ENCODE measurements around the gene DUSP7.

Gene DUSP7

DNA sequence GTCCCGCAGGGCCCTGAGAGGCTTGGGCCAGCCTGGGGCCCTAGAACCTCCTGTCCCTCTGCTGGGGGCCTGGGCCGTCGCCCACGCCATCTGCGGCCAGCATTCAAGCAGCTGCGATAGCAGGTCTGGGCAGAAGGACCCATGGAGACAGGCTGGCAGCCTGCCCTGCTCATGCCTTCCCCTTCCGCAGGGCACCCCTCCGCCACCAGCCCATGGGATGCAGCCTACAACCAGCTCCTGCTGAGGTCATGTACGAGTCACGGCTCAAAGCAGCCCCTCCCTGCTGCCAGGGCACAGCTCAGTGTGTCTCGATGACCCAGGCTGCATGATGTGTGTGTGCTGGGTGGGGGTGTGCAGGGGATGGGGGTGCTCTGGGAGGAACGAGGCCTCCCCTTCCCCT lies 27.8 kb downstream of the DUSP7 start:
- DNase-seq (ENCODE audit: low read depth): no peak

DNA sequence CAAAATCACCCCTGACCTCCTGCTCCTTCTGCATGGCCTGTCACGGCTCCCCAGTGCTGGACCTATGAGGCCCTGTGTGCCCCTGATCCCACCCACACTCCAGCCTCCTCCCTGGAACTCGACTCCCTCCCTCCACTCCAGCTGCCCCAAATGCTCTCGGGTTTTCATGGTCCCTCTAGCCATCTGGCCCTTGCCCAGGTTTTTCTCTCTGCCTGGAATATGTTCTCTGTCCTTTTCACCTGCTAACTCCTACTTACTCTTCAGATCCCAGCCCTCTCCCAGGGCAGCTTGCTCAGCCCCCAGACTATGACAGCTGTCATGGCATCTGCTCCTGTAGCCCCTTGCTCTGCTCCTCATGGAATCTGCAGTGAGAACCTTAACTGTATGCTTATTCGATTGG lies 30.3 kb downstream of the DUSP7 start:
- no peak for DNase-seq (ENCODE audit: low read depth)

DNA sequence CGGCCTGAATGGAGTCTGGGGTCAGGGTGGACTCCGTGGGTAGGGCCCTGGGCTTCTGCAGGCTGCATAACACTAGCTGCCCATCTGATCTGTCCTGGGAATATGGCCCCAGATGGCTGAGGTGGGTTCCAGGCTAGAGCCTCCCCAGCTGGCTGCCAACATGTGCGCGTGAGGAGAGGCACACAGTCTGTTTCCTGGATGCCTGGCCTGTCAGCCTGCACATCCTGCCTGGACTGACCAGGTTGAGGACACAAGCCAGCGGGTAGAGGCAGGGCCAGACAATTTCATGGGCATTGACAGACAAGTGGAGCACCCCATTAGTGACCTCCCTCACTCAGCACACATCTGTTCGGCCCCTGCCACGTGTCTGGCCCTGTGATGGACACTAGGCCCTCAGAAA lies 30.9 kb downstream of the DUSP7 start:
- DNase-seq (ENCODE audit: low read depth): no peak

DNA sequence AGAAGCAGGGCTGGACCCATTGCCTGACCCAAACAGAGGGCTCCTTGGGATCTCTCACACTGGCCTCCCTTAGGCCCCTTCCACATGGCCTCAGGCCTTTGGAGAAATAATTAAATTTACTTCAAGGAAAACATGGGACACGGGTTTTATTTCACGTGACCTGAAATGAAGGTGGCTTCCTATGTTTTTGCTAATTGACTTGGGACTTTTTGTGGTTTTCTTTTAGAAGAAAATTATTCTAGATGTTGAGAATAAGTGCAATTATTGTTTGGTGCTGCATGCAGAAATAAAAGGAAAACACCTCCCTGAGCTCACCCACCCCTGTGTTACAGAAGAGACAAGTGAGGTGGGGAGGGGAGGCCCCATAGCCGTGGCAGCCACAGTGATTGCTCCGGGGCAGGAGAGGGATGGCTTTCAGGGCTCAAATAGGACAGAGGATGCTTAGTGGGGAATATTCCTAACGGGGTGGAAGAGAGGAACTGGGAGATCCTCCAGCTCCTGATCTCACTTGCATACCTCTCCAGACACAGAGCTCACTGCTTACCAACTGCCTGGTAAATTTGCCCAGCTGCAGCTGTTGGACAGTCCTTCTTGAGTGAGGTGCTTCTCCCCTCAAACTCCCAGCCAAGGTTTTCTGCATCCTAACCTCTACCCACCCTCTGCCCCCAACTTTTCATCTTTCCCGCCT lies 31.5 kb downstream of the DUSP7 start:
- DNase-seq (ENCODE audit: low read depth): no peak

DNA sequence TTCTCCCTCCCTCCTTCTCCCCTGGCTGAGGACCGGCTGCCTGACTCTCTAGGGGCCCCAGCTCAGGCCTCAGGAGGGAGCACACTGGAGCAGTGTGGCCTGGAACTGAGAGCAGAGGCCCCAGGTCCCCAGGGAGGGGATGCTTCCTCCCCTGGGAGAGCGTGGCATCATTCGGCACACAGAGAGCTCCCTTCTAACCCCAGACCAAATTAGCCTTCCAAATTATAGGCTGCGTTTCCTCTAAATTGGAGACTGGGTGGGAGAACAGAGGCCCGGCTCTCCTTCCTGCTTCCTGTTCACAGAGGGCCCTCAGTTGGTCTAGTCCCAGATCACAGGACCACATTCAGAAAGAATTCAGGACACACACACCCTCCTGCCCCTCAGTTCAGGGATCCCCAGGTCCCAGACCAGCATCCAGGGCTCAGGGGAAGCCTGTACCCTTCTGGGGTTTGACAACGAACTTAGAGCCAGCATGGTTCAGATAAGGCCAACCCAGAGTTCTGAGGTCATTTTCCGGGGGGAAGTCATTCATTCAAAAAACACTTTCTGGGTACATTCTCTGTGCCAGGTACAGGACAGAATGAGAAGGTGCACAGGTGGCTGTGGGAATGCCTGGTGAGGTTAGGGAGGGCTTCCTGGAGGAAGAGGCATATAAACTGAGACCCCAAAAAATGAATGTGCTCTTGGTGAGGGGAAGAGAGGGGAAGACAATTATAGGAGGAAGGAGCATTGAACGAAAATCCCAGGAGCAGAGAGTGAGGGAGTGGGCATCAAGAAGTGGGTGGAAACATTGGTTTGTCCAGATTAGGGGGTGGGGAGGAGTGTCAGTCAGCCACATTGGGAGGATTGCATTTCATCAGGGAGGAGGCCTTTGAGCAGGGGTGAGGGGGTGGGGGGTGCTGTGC lies 32.3 kb downstream of the DUSP7 start:
- no peak for DNase-seq (ENCODE audit: low read depth)

DNA sequence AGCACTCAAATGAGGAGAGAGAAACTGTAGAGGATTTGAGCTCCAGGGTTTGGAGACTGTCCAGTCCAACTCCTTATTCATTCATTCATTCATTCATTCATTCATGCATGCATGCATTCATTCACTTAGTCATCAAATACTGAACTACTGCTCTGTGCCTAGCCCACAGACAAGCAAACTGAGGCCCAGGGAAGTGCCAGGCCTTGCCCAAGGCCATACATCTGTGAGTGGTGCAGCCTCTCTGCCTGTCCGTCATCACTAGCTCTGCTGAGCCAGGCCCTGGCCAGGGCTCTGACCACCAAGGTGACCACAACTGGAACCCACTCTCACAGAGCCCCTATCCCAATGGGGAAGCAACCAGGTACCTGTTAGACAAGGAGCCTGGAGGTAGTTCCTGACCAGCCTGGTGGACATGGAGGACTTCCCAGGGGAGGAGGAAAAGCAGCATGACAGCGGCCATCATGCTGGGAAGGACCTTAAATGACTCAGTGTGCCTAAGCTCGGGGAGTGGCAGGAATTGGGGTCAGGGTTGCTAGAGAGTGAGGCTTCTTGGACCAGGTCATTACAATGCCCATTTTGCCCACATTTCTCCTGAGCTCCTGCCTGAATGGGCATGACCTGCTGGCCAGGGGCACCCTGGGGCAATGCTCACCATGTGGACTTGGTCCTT lies 33.1 kb downstream of the DUSP7 start:
- no peak for DNase-seq (ENCODE audit: low read depth)

DNA sequence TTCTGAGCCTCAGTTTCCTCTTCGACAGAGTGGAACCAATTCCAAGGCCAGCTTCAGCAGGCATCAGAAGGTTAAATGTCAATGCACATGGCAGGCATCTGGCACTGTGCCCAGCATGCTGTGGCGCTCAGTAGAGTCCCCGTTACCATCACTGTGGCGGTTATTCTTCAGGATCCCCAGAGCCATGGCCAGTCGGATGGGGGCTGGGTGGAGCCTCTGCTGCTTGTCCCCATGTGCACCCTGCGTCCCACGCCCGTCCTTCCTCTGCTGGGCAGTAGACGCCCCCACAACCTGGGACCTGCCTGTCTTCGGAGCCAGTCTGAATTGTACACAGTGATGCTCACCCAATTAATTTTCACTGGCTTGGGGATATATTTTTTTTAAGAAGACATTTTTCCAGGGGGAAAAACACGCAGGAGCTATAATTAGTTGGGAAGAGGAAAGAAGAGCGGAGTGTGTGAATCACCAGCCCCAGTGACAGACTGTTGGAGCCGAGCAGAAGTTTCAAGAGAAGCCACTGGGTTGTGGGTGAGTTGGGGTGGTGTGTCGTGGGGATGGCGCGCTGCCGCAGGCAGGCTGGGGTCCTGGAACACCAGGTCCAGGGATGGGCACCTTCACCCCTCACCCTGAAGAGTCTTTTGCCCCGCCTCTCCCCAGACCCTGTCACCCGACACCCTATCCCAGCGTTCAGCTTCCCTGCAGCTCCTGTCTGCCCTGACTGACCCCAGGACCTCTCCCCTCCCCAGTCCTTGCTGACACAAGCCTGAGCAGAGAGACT lies 33.9 kb downstream of the DUSP7 start:
- no peak for DNase-seq (ENCODE audit: low read depth)

DNA sequence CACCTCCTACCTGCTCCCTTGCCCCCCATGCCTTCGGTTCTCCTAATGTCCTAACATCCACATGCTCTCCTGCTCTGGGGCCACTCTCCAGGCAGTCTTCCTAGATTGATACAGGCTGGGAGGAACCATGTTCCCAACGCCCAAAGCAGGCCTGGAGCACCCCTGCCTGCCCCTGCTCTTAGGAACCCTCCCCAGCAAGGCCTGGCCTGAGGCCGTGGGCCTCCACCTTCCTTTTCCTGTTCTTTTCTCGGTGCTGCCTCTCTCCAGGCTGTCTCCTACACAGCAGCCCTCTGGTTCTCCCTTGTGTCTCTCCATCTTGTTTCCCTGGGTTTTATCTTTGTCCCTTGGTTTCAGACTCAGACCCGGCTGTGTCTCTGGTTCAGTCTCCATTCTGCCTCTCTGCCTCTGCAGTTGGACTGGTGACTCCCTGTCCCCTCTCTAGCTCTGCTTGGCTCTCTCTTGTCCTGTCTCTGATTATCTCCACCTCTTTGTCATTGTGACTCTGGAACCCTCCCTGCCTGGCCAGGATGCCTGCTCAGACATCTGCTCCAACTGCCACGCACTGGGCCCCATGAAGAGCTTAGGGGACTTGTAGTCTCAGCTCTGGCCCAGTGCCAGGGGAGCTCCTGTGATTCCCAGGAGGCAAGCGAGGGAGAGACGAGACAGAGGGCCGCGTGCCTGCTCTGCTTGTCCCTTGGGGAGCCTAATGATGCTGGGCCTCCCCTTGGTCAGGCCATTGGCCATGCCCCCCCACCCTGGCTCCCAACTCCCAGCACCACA lies 34.7 kb downstream of the DUSP7 start:
- DNase-seq (ENCODE audit: low read depth): no peak

DNA sequence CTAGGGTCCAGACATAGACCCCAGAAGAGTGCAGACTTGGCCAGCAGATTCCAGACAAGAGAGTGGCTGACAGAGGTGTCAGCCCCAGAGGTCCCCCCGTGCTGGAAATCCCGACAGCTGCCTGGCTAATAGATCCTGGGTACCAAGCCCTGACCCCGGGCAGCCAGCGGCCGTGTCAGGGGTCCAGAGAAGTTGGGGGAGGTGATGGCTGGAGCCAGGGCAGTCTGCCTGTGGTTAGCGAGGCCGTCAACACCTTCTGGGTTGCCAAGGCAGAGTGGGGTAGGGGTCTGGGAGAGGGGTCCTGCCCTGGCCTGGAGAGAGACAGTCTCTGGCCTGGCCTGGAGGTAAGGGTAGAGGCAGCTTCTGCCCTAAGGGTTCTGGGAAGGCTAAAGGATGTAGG lies 35.6 kb downstream of the DUSP7 start:
- DNase-seq (ENCODE audit: low read depth): no peak

DNA sequence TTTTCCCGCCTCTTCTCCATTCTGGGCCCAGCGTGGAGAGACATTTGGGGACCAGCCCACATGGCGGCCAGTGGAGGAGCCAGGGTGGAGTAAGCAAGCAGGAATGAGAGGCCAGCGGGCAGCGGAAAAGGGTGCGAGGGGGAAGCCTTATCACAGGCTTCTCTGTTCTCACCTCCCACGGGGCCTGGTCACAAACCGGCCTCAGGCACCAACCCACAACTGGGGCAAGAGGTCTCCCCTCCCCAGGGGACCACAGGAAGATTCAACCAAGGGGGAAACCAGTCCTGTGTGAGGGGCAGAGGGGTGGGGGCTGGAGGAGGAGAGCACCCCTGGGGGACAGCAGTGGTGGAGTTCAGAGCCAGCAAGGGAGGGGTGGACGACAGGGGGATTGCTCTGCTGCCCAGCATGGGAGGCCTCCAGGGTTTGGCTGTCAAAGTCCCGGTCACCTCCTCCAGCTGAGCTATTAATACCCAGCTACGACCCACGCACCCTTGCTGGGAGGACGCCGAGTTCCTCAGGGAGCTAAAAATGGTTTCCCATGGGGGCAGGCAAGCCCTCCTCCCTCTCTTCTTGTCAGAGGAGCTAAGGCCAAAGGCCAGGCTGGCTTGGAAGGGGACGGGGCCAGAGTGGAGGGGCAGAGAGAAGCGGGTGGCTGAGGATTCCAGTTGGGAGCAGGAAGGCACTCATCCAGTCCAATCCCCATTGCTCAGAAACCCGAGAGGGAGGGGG lies 36.9 kb downstream of the DUSP7 start:
- no peak for DNase-seq (ENCODE audit: low read depth)

DNA sequence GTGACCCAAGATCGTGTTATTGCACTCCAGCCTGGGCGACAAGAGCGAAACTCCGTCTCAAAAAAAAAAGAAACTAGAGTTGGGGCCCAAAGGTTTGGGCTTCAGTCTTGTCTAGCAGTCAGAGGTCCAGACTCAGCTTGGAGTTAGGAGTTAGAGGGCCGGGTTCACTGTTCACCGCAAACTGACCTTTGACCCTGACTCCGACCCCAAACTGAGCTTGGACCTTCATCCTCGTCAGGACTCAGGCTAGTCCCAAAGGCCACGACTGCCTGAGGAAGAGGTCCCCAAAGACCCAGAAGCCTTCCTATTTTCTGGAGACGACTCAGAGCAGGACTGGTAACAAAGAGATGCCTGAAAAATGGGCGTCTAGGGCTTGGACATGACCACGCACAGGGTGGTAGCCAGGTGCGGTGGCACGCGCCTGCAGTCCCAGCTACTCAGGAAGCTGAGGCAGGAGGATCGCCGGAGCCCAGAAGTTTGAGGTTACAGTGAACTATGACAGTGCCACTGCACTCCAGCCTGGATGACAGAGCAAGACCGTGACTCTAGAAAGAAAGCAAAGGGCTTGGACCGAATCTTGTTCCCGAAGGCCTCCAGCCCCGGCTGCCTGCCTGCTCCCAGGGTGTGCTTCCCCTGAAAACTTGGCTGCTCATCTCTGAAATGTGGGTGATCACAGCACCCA lies 37.9 kb downstream of the DUSP7 start:
- no peak for DNase-seq (ENCODE audit: low read depth)

DNA sequence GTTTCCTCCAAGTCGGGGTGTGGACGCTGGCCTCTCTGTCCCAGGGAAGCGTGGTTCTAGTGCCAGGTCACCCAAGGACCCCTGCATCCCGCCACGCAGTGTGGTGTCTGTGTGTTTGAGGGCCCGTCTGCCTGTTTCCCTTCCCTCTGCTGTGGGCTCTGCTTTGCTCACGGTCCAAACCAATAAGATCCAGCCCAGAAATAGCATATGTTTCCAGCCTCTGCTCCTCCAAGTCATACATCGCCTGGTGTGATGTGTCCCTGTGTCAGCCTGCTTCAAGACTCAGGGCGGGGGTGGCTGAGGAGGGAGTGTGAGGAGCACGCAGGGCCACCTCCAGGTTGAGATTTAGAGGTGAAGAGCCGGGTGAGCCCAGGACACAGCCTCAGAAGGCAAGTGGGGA lies 38.8 kb downstream of the DUSP7 start:
- no peak for DNase-seq (ENCODE audit: low read depth)

DNA sequence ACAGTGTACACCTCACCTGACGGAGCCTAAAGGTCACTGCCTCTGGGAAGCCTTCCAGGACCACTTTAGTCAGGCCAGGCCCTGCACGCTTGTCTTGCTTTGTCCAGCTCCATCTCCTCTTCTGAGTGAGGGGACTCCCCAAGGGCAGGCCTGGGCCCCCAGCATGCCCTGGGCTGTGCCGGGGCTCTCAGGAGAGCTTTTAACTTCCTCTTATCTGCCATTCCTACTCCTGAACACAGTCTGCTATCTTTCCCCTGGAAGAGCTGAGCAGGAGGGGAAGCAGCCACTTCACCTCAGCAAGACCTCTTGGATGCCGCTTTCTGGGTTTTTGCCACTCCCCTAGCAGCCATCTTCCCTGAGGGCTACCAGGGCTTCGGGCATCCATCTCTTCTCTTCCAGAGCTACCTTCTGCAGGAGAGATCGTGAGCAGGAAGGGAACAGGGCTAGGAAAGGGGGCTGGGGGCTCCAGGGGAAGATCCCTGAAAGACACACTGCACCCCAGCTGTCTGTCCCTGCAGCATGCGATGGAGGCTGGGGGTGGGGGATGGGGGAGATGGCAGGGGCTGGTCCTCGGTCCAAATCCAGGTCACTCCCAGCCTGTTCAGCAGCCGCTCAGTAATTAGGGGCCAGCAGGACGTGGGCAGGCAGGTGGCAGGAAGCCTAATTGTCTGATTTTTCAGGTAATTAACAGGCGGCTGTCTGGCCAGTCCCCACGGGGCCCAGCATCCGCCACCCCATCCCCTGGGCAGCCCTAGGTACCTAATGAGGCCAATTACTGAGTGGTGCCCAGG lies 40.7 kb downstream of the DUSP7 start:
- no peak for DNase-seq (ENCODE audit: low read depth)

DNA sequence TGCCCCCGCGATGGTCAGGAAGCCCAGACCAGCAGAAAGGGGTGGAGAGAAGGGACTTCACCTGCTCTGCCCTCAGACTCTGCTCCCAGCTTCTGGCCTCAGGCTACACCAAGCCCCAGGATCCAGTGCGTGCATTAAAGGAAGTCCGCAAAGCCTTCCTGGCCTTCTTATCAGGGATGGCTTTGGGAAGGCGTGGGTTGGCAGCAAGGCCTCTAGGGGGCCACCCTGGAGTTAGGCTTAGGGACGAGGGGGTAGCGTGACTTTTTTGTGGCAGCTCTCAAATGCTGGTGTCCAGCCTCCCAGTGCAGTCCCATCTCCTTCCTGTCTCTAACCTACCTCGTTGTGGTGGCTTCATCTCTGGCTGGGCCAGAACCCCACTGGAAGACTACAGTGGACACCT lies 41.8 kb downstream of the DUSP7 start:
- no peak for DNase-seq (ENCODE audit: low read depth)

DNA sequence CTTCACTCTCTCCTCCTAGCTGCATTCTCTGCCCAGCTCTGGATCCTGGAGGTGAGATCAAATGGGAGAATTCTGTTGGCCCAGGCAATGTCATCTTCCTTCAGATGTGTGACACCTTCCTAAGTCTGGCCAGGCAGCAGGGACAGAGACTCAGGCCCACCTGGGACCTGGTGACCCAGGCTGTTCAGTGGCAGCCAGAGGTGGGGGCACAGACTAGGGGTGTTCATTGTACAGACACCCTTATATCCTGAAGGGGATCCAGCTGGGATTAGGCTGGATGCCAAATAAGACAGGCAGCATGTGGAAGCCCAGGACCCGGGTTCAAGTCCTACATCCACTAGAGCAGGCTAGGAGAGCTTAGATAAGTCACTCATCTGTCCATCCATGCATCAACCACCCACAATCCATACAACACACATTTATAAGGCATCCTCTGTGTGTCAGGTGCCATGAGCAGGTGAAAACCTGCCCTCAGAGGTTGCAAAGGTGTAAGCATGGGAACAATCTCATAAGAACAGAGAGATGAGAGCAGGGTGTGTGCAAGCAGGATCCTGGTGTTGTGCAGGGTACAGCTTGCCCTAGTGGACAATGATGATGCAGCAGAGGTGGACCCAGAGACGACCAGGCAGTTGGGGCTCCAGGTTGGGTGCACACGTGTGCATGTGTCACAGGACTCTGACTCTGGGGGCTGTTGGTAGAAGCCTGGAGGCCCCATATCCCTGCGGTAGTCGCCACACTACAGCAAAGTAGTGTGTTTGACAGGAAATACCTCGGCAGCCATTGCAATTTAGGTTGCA lies 42.4 kb downstream of the DUSP7 start:
- DNase-seq (ENCODE audit: low read depth): no peak

DNA sequence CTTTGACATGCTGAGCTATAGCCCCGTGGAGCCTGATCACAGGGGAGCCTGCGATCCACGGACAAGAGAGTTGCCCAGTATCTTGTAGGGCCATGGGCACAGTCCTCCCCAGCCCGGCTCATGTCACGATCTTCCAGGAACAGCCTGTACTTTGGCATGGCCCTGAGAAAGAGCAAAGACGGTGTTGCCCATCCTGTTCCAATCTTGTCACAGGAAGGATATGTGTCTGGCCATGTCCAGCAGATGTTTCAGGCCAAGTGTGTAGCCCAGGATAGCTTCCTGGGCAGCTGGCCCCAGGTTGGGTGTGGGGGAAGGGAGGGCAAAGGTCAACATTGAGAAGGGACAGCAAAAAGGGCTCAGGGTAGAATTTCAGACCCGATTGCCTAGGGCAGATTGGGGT lies 43.7 kb downstream of the DUSP7 start:
- no peak for DNase-seq (ENCODE audit: low read depth)

DNA sequence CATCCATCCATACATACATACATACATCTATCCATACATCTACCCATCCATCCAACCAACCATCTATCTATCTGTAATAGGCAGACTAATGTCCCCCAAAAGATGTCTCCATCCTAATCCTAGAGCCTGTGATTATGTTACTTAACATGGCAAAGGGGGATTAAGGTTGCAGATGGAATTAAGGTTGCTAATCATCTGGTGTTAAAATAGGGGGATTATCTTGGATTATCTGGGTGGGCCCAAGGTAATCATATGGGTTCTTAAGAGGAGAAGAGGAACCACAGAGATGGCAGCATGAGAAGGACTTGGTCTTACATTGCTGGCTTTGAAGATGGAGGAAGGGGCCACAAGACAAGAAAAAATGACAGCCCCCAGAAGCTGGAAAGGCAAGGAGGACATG lies 45.9 kb downstream of the DUSP7 start:
- DNase-seq (ENCODE audit: low read depth): no peak

DNA sequence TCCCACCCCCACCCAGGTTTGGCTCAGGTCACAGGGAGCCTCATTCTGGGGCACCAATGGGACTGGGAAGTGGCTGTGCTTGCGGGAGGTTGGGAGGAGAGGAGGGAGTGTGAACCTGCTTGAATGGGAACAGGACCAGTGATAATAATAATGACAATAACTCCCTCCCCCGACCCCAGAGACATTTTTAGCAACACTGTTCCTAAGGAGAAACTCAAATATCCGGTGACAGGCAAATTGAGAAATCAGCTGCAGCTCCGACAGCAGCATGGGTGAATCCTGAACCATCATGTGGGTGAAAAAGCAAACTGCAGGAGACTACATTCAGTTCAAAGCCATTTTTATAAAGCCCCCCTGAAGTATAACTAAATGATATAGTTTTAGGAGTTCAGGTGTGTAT lies 49.1 kb downstream of the DUSP7 start:
- DNase-seq (ENCODE audit: low read depth): no peak

DNA sequence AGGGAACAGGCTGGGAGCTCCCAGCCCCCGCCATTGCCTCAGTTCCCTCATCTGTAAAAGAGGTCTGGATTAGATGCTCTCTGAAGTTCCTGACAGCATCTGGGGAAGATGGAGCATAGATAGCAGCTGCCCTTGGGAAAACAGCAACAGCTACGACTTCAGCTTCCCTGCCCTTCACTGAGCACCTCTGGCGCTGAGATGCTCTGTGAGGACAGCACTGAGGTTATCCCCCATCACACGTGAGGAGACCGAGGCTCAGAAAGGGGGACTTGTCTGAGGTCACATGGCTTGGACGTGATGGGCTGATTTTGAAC lies 49.6 kb downstream of the DUSP7 start:
- no peak for DNase-seq (ENCODE audit: low read depth)

Data from iris pigment epithelial cell (primary cell).